Liver (tissue), 9 donors: ENCODE results near the gene TMEM51. TPM values are rescaled to one million over a fixed set of nuclear protein-coding genes. Genes with fewer than 3 reads are reported as not detected.

ENCODE experiments used
- DNase-seq: peaks from one replicate; pipeline ENCODE4 v3.0.0-alpha.2; 2017; ENCODE audit warnings: low spot score
- H3K27ac ChIP-seq, 2 donors: one replicate each; pipeline ENCODE4 v1.7.0; 2013; ENCODE audit warnings: inconsistent platforms in 2 of 2, low read length in 2 of 2, control low read depth in 1 of 2, low read depth in 1 of 2, mild to moderate bottlenecking in 1 of 2
- H3K27me3 ChIP-seq, 4 donors: one replicate each; pipeline versions ENCODE4 v1.6.1 to v1.7.0; 2013; ENCODE audit warnings: low read length in 3 of 4, inconsistent platforms in 1 of 4, mild to moderate bottlenecking in 1 of 4, moderate library complexity in 1 of 4; ENCODE audit not compliant: control insufficient read depth in 4 of 4, insufficient read depth in 4 of 4
- H3K36me3 ChIP-seq, 4 donors: one replicate each; pipeline versions ENCODE4 v1.6.1 to v1.7.0; 2013; ENCODE audit warnings: low read length in 3 of 4, mild to moderate bottlenecking in 3 of 4, low read depth in 1 of 4, moderate library complexity in 1 of 4; ENCODE audit not compliant: control insufficient read depth in 4 of 4, insufficient read depth in 3 of 4
- H3K4me1 ChIP-seq, 4 donors: one replicate each; pipeline versions ENCODE4 v1.6.1 to v1.7.0; 2013; ENCODE audit warnings: low read length in 3 of 4, mild to moderate bottlenecking in 3 of 4, moderate library complexity in 1 of 4; ENCODE audit not compliant: control insufficient read depth in 4 of 4, insufficient read depth in 4 of 4
- H3K4me3 ChIP-seq, 3 donors: one replicate each; pipeline versions ENCODE4 v1.6.1 to v1.7.0; 2013; ENCODE audit warnings: low read length in 3 of 3, control low read depth in 1 of 3, low read depth in 1 of 3, mild to moderate bottlenecking in 1 of 3
- H3K9ac ChIP-seq, 2 donors: one replicate each; pipeline ENCODE4 v1.7.0; 2013; ENCODE audit warnings: low read length in 2 of 2, mild to moderate bottlenecking in 2 of 2, moderate library complexity in 2 of 2, control low read depth in 1 of 2, low read depth in 1 of 2
- H3K9me3 ChIP-seq, 4 donors: one replicate each; pipeline versions ENCODE4 v1.6.1 to v1.7.0; 2013; ENCODE audit warnings: low read length in 3 of 4; ENCODE audit not compliant: control insufficient read depth in 4 of 4
- ATF3 ChIP-seq: IDR thresholded peaks from 2 replicates; pipeline ENCODE4 v1.6.1; 2016; ENCODE audit warnings: antibody characterized with exemption
- CTCF ChIP-seq: fragments of 150-350 bp; IDR thresholded peaks from 2 replicates; pipeline ENCODE4 v1.5.1; 2017; ENCODE audit warnings: improper control_type of control experiment, low read depth, low read length; ENCODE audit not compliant: missing input control
- FOXA1 ChIP-seq: IDR thresholded peaks from 2 replicates; pipeline ENCODE4 v1.6.1; 2016; ENCODE audit warnings: antibody characterized with exemption
- FOXA2 ChIP-seq: IDR thresholded peaks from 2 replicates; pipeline ENCODE4 v1.6.1; 2016; ENCODE audit warnings: antibody characterized with exemption
- GABPA ChIP-seq, 2 donors: IDR thresholded peaks in 1 of 2; conservative IDR thresholded peaks in 1 of 2; 2 replicates each; pipeline ENCODE4 v1.6.1; 2016; ENCODE audit warnings: antibody characterized with exemption in 2 of 2, mild to moderate bottlenecking in 1 of 2, moderate library complexity in 1 of 2
- HNF4A ChIP-seq, 2 donors: conservative IDR thresholded peaks; 2 replicates each; pipeline ENCODE4 v1.6.1; 2016; ENCODE audit warnings: antibody characterized with exemption in 2 of 2, mild to moderate bottlenecking in 2 of 2
- HNF4G ChIP-seq: IDR thresholded peaks from 2 replicates; pipeline ENCODE4 v1.6.1; 2016; ENCODE audit warnings: antibody characterized with exemption
- JUND ChIP-seq, 2 donors: IDR thresholded peaks; 2 replicates each; pipeline ENCODE4 v1.6.1; 2016; ENCODE audit warnings: antibody characterized with exemption in 2 of 2
- MAX ChIP-seq: IDR thresholded peaks from 2 replicates; pipeline ENCODE4 v1.6.1; 2016; ENCODE audit warnings: antibody characterized with exemption
- NR2F2 ChIP-seq: IDR thresholded peaks from 2 replicates; pipeline ENCODE4 v1.6.1; 2016; ENCODE audit warnings: antibody characterized with exemption
- REST ChIP-seq: IDR thresholded peaks from 2 replicates; pipeline ENCODE4 v1.6.1; 2016; ENCODE audit warnings: antibody characterized with exemption, mild to moderate bottlenecking
- RXRA ChIP-seq, 2 donors: IDR thresholded peaks; 2 replicates each; pipeline ENCODE4 v1.6.1; 2017 to 2018; ENCODE audit warnings: antibody characterized with exemption in 2 of 2, mild to moderate bottlenecking in 1 of 2
- SP1 ChIP-seq: IDR thresholded peaks from 2 replicates; pipeline ENCODE4 v1.6.1; 2018; ENCODE audit warnings: antibody characterized with exemption, mild to moderate bottlenecking
- TAF1 ChIP-seq: conservative IDR thresholded peaks from 2 replicates; pipeline ENCODE4 v1.6.1; 2016; ENCODE audit warnings: antibody characterized with exemption, mild to moderate bottlenecking
- YY1 ChIP-seq: IDR thresholded peaks from 2 replicates; pipeline ENCODE4 v1.6.1; 2016; ENCODE audit warnings: antibody characterized with exemption, mild to moderate bottlenecking
- WGBS: extraction: QIAGEN DNeasy Blood & Tissue Kit; methylation state at CpG from one replicate; pipeline ENCODE4 v1.1.7; 2013; 5-methylcytosine and 5-hydroxymethylcytosine counted together
- polyA plus RNA-seq, 2 donors: library from polyadenylated mRNA; stranded (reverse) in 1 of 2; unstranded in 1 of 2; fragments of 200-250 nt in 1 of 2; fragments of >200 nt in 1 of 2; fragmentation: Nextera tagmentation in 1 of 2; extraction: Ambion mirVana in 1 of 2; gene quantifications; one replicate each; pipeline versions ENCODE4 v1.2.1 to v1.2.3, GENCODE V29; 2013 to 2015
- total RNA-seq, 2 donors: library from RNA; depleted of rRNA; stranded (reverse); fragments of >200 nt; gene quantifications; one replicate each; pipeline ENCODE4 v1.2.3, GENCODE V29; 2014
- donor health status: healthy.
- donor health status: healthy.
- donor health status: healthy.
- donor health status: healthy.
- donor health status: healthy.

Gene TMEM51
- total and polyA plus RNA-seq, 4 donors, result 1.3 to 2.7 (median 1.9) TPM

- no peak overlapping the region for H3K9ac ChIP-seq
- H3K27ac ChIP-seq, result no peak overlapping the region
- no peak overlapping the region for H3K4me3 ChIP-seq
- H3K9me3 ChIP-seq, result no peaks in the 10 kb centered on the region
- no peaks in the 10 kb centered on the region for H3K36me3 ChIP-seq
- H3K4me1 ChIP-seq, result peaks cover 2 to 20% (median 17%) of the 10 kb centered on the region in 4 donors
- TF ChIP-seq FOXA1 (no peak), TAF1 (no peak), GABPA (IDR thresholded peaks at IDR 0.05 in 1 of 2, conservative IDR thresholded peaks at IDR 0.05 in 1 of 2) (no peak), RXRA (IDR thresholded peaks at IDR 0.05) (no peak), NR2F2 (no peak), HNF4A (conservative IDR thresholded peaks at IDR 0.05) (no peak), HNF4G (no peak), JUND (IDR thresholded peaks at IDR 0.05) (no peak), FOXA2 (no peak), ATF3 (no peak)
- DNase-seq, result no peak
- peaks cover 0 to 11% (median 0%) of the 10 kb centered on the region in 4 donors for H3K27me3 ChIP-seq
- WGBS, result 60% methylated on average over 8 of the region's 8 CpGs
Observed at GRCh38 chr1:15196807-15197530, 43.4 kb downstream of the TMEM51 start.

- TF ChIP-seq RXRA (IDR thresholded peaks at IDR 0.05) (no peak), MAX (no peak), GABPA (IDR thresholded peaks at IDR 0.05 in 1 of 2, conservative IDR thresholded peaks at IDR 0.05 in 1 of 2) (no peak), SP1 (no peak), NR2F2 (no peak)
- Histone ChIP-seq H3K36me3 (no peaks in the 10 kb centered on the region), H3K4me3 (no peak overlapping the region), H3K9me3 (no peaks in the 10 kb centered on the region), H3K9ac (no peak overlapping the region), H3K27me3 (peaks cover 0 to 11% (median 0%) of the 10 kb centered on the region in 4 donors), H3K4me1 (peaks cover 2 to 24% (median 19%) of the 10 kb centered on the region in 4 donors), H3K27ac (no peak overlapping the region)
- WGBS, result 76% methylated on average over 12 of the region's 12 CpGs
- no peak for DNase-seq
Observed at GRCh38 chr1:15197591-15198447, 44.3 kb downstream of the TMEM51 start.

GRCh38 chr1:15198684-15199083 lies 45.1 kb downstream of the TMEM51 start:
- DNase-seq, result no peak
- Histone ChIP-seq H3K9me3 (no peaks in the 10 kb centered on the region), H3K4me3 (no peak overlapping the region), H3K9ac (no peak overlapping the region), H3K36me3 (no peaks in the 10 kb centered on the region), H3K27me3 (peaks cover 0 to 11% (median 0%) of the 10 kb centered on the region in 4 donors), H3K4me1 (peaks cover 2 to 24% (median 19%) of the 10 kb centered on the region in 4 donors), H3K27ac (no peak overlapping the region)
- 81% methylated on average over 8 of the region's 8 CpGs for WGBS
- no peak for TF ChIP-seq RXRA (IDR thresholded peaks at IDR 0.05)
- no peak for TF ChIP-seq HNF4G
- TF ChIP-seq YY1, result no peak
- no peak for TF ChIP-seq GABPA (IDR thresholded peaks at IDR 0.05 in 1 of 2, conservative IDR thresholded peaks at IDR 0.05 in 1 of 2)
- no peak for TF ChIP-seq FOXA2
- no peak for TF ChIP-seq NR2F2
- no peak for TF ChIP-seq JUND (IDR thresholded peaks at IDR 0.05)
- no peak for TF ChIP-seq CTCF
- TF ChIP-seq TAF1, result no peak
- no peak for TF ChIP-seq REST
- no peak for TF ChIP-seq MAX
- TF ChIP-seq HNF4A (conservative IDR thresholded peaks at IDR 0.05), result no peak
